HCT116 (cell line): Measurements from ENCODE around the gene VASN. TPM values are rescaled to one million over a fixed set of nuclear protein-coding genes. Genes with fewer than 3 reads are reported as not detected.

Source experiments
- ATAC-seq: fragments of 200-7000 bp; cut with Tn5 transposase; 2 replicates; pipeline ENCODE4 v1.9.1; 2020; ENCODE audit warnings: mild to moderate bottlenecking, moderate library complexity
- Bru-seq: library from RNA; stranded (reverse); fragments of 400-500 nt; gene quantifications from one replicate; lab custom pipeline; 2021; lab: Mats Ljungman, UMichigan
- BruChase-seq, 2 experiments: library from RNA; stranded (reverse); fragments of 400-500 nt; gene quantifications; one replicate each; lab custom pipeline; 2021; lab: Mats Ljungman, UMichigan
- BruUV-seq: library from RNA; stranded (reverse); fragments of 400-500 nt; replicated peaks from 2 replicates; lab custom pipeline; 2021; lab: Mats Ljungman, UMichigan
- CTCF ChIA-PET: fragments of 300-600 bp; sonication (Branson Sonifier 250); formaldehyde crosslinking; loops from one replicate; lab custom pipeline; 2021; ENCODE audit warnings: antibody characterized with exemption; lab: Charles Lee
- POLR2A ChIA-PET: fragments of 300-600, 350-600 bp; sonication (Branson Sonifier 250); formaldehyde crosslinking; loops from one replicate; lab custom pipeline; 2021; ENCODE audit warnings: antibody characterized with exemption; lab: Charles Lee
- RAD21 ChIA-PET, 2 experiments: fragments of 300-600 bp; sonication (Branson Sonifier 250); formaldehyde crosslinking; loops; one replicate each; lab custom pipeline; 2023; ENCODE audit warnings: low total read pairs in 2 of 2; ENCODE audit not compliant: uncharacterized antibody in 2 of 2, unreplicated experiment in 2 of 2, low non-redundant PET in 1 of 2; lab: Charles Lee
- DNase-seq: peaks from one replicate; pipeline ENCODE4 v3.0.0-alpha.2; 2010; ENCODE audit warnings: low read depth, low spot score
- H2AFZ ChIP-seq: fragments of 200-600 bp; shearing (Covaris generic), sonication (generic); 2 replicates; pipeline ENCODE4 v1.6.1; 2017; ENCODE audit warnings: low read depth, mixed run types, mixed read lengths, antibody characterized with exemption, low read length; ENCODE audit not compliant: poor library complexity, severe bottlenecking
- H3K27ac ChIP-seq: 2 replicates; pipeline ENCODE4 v1.5.1; 2012; ENCODE audit warnings: low read depth, low read length
- H3K27me3 ChIP-seq: fragments of 200-600 bp; sonication (generic); 2 replicates; pipeline ENCODE4 v1.6.1; 2016; ENCODE audit warnings: mixed run types, low read length, mixed read lengths; ENCODE audit not compliant: insufficient read depth
- H3K36me3 ChIP-seq, 2 experiments: fragments of 200-500 bp in 1 of 2; fragments of 200-600 bp in 1 of 2; sonication (Bioruptor generic) in 1 of 2; sonication (generic) in 1 of 2; 2 replicates each; pipeline versions ENCODE4 v1.5.1 to v1.6.1; 2014 to 2016; ENCODE audit warnings: low read length in 2 of 2, inconsistent platforms in 1 of 2, mixed read lengths in 1 of 2, mixed run types in 1 of 2; ENCODE audit not compliant: insufficient read depth in 2 of 2, control insufficient read depth in 1 of 2
- H3K4me1 ChIP-seq, 2 experiments: fragments of 200-600 bp in 1 of 2; sonication (generic) in 1 of 2; 2 replicates each; pipeline versions ENCODE4 v1.5.1 to v1.6.1; 2012 to 2017; ENCODE audit warnings: low read length in 2 of 2, inconsistent platforms in 1 of 2, mild to moderate bottlenecking in 1 of 2, mixed read lengths in 1 of 2, mixed run types in 1 of 2, moderate library complexity in 1 of 2; ENCODE audit not compliant: insufficient read depth in 2 of 2, control insufficient read depth in 1 of 2
- H3K4me2 ChIP-seq: fragments of 200-600 bp; sonication (generic); 2 replicates; pipeline ENCODE4 v1.6.1; 2017; ENCODE audit warnings: mixed run types, low read length, mixed read lengths
- H3K4me3 ChIP-seq, 2 experiments: fragments of 200-600 bp in 1 of 2; sonication (generic) in 1 of 2; replicated peaks in 1 of 2; 2 replicates each; pipeline ENCODE4 v1.5.1; 2011 to 2016; ENCODE audit warnings: low read length in 2 of 2, control low read depth in 1 of 2, low read depth in 1 of 2, mild to moderate bottlenecking in 1 of 2, mixed read lengths in 1 of 2, mixed run types in 1 of 2
- H3K79me2 ChIP-seq: fragments of 200-600 bp; sonication (generic); 2 replicates; pipeline ENCODE4 v1.6.1; 2017; ENCODE audit warnings: mild to moderate bottlenecking, mixed run types, low read length, moderate library complexity, mixed read lengths; ENCODE audit not compliant: insufficient read depth
- H3K9ac ChIP-seq: fragments of 200-600 bp; sonication (generic); 2 replicates; pipeline ENCODE4 v1.6.1; 2016; ENCODE audit warnings: low read length, mixed read lengths
- H3K9me2 ChIP-seq: fragments of 200-600 bp; sonication (generic), shearing (Covaris generic); 2 replicates; pipeline ENCODE4 v1.6.1; 2017; ENCODE audit warnings: mixed run types, mild to moderate bottlenecking, moderate library complexity; ENCODE audit not compliant: insufficient read depth
- H3K9me3 ChIP-seq, 2 experiments: fragments of 200-500 bp in 1 of 2; fragments of 200-600 bp in 1 of 2; sonication (Bioruptor generic) in 1 of 2; sonication (generic) in 1 of 2; 2 replicates each; pipeline ENCODE4 v1.6.1; 2014 to 2017; ENCODE audit warnings: low read length in 2 of 2, mixed read lengths in 2 of 2, inconsistent platforms in 1 of 2, low read depth in 1 of 2, mild to moderate bottlenecking in 1 of 2, mixed run types in 1 of 2, moderate library complexity in 1 of 2; ENCODE audit not compliant: control insufficient read depth in 1 of 2, insufficient read depth in 1 of 2
- H4K20me1 ChIP-seq: fragments of 200-600 bp; sonication (generic), shearing (Covaris generic); 2 replicates; pipeline ENCODE4 v1.6.1; 2017; ENCODE audit warnings: mixed run types, mild to moderate bottlenecking, moderate library complexity; ENCODE audit not compliant: insufficient read depth
- CBX3 ChIP-seq: IDR thresholded peaks from 2 replicates; pipeline ENCODE4 v1.6.1; 2012; ENCODE audit warnings: low read depth
- CEBPB ChIP-seq: IDR thresholded peaks from 2 replicates; pipeline ENCODE4 v1.6.1; 2012; ENCODE audit warnings: low read depth
- ELF1 ChIP-seq: IDR thresholded peaks from 2 replicates; pipeline ENCODE4 v1.6.1; 2012; ENCODE audit warnings: low read depth, borderline replicate concordance
- FOSL1 ChIP-seq: IDR thresholded peaks from 2 replicates; pipeline ENCODE4 v1.6.1; 2012; ENCODE audit warnings: low read depth
- MAX ChIP-seq: IDR thresholded peaks from 2 replicates; pipeline ENCODE4 v1.6.1; 2012
- POLR2A ChIP-seq: IDR thresholded peaks from 2 replicates; pipeline ENCODE4 v1.7.0; 2011; ENCODE audit warnings: borderline replicate concordance; ENCODE audit not compliant: insufficient read depth, insufficient read length; ENCODE audit errors: extremely low read depth
- POLR2AphosphoS5 ChIP-seq: IDR thresholded peaks from 2 replicates; pipeline ENCODE4 v1.6.1; 2011; ENCODE audit warnings: mild to moderate bottlenecking, low read depth, low read length, moderate library complexity
- REST ChIP-seq: IDR thresholded peaks from 2 replicates; pipeline ENCODE4 v1.6.1; 2012; ENCODE audit warnings: low read depth
- SIN3A ChIP-seq: IDR thresholded peaks from 2 replicates; pipeline ENCODE4 v1.6.1; 2012; ENCODE audit warnings: low read depth
- SP1 ChIP-seq: IDR thresholded peaks from 2 replicates; pipeline ENCODE4 v1.6.1; 2012; ENCODE audit warnings: low read depth
- SRF ChIP-seq: IDR thresholded peaks from 2 replicates; pipeline ENCODE4 v1.6.1; 2012; ENCODE audit warnings: low read depth
- YY1 ChIP-seq: IDR thresholded peaks from 2 replicates; pipeline ENCODE4 v1.6.1; 2011; ENCODE audit warnings: low read length, low read depth, moderate library complexity, mild to moderate bottlenecking; ENCODE audit not compliant: insufficient replicate concordance; ENCODE audit errors: extremely low read depth
- ZFX ChIP-seq: fragments of 450-650 bp; IDR thresholded peaks from 2 replicates; pipeline ENCODE4 v1.6.1; 2017
- ZNF274 ChIP-seq: fragments of 200-500 bp; sonication (Bioruptor generic); IDR thresholded peaks from 2 replicates; pipeline ENCODE4 v1.6.1; 2014; ENCODE audit warnings: mild to moderate bottlenecking, low read depth, low read length, inconsistent platforms
- intact Hi-C: fragments of 100-400 bp; cut with micrococcal nuclease; formaldehyde crosslinking; loops from 2 replicates; pipeline ENCODE4 v1.10.0; 2022
- long read RNA-seq: library from polyadenylated mRNA; unstranded; transcript quantifications from one replicate; pipeline ENCODE4 v2.0.0, GENCODE V29; 2021; ENCODE audit not compliant: unreplicated experiment
- polyA plus RNA-seq: library from polyadenylated mRNA; unstranded; fragments of >200 nt; gene quantifications from 2 replicates; pipeline ENCODE4 v1.2.1, GENCODE V29; 2012; ENCODE audit warnings: missing spikeins
- total RNA-seq: library from RNA; stranded (reverse); gene quantifications from one replicate; pipeline ENCODE4 v1.2.1, GENCODE V29; 2021; ENCODE audit not compliant: unreplicated experiment

Gene VASN
- 6.3 TPM for total RNA-seq
- polyA plus RNA-seq, result 6.7 and 7.4 TPM in 2 replicates
- Bru-seq, nascent RNA, result percentile 37 among the genes with signal in this experiment
- percentile 31 among the genes with signal in this experiment for BruChase-seq, experiment 1, labeled RNA remaining after a 6-hour chase
- BruChase-seq, experiment 2, labeled RNA remaining after a 2-hour chase, result percentile 40 among the genes with signal in this experiment
- long read RNA-seq, partial matches to known transcripts, result 0 of 12 reads
- long read RNA-seq, other reads (novel, unspliced or antisense), result 9 of 12 reads

GRCh38 chr16:4371357-4372000, at the start of gene VASN:
Gene VASN (plus strand): TSS chr16:4371848. CDS start chr16:4380878, 9,030 bp downstream.
- H3K4me3 ChIP-seq, result peak within 1 kb of the TSS; percentile 58 to 80
- POLR2A ChIA-PET, result no interaction called here
- H2AFZ ChIP-seq, result no peak within 1 kb of the TSS
- peak within 1 kb of the TSS; percentile 99 for H3K4me2 ChIP-seq
- H3K27ac ChIP-seq, result peak within 1 kb of the TSS; percentile 72; the same call in 1 of the 2 replicates
- H3K79me2 ChIP-seq, result peaks cover 17% of the 10 kb centered on the region; the same call in 1 of the 2 replicates
- DNase-seq (peak; percentile 40), ATAC-seq (peak; percentile 83)
- no peaks in the 10 kb centered on the region for H3K36me3 ChIP-seq
- no TSS peak for BruUV-seq
- H3K27me3 ChIP-seq, result no peaks in the 10 kb centered on the region
- CTCF ChIA-PET, result interaction anchor here (0.7 kb wide), 1 partner anchor 31 kb away, joined by 3 read pairs; no protein-coding TSS in a partner anchor
- intact Hi-C loops, result no loop called here
- H3K9ac ChIP-seq, result peak within 1 kb of the TSS; percentile 70
- no peaks in the 10 kb centered on the region for H4K20me1 ChIP-seq
- RAD21 ChIA-PET, result no interaction called here
- no peak for TF ChIP-seq SRF
- TF ChIP-seq SIN3A, result no peak
- TF ChIP-seq ELF1, result no peak
- peak; percentile 25 for TF ChIP-seq YY1
- no peak for TF ChIP-seq ZFX
- no peak for TF ChIP-seq CEBPB
- no peak for TF ChIP-seq ZNF274
- peak; percentile 29; the same call in 1 of the 2 replicates for TF ChIP-seq MAX
- no peak for TF ChIP-seq CBX3
- TF ChIP-seq FOSL1, result no peak
- peak; percentile 98 for TF ChIP-seq POLR2AphosphoS5
- peak; percentile 86 for TF ChIP-seq POLR2A
- TF ChIP-seq SP1, result peak; percentile 27; the same call in 1 of the 2 replicates
- TF ChIP-seq REST, result no peak
- H3K4me1 ChIP-seq, result peaks cover 44 to 83% of the 10 kb centered on the region in 2 experiments
- H3K9me3 ChIP-seq, result no peaks in the 10 kb centered on the region
- no peaks in the 10 kb centered on the region for H3K9me2 ChIP-seq
